PC-3 (cell line): ENCODE results near the gene PKNOX2. TPM values are rescaled to one million over a fixed set of nuclear protein-coding genes. Genes with fewer than 3 reads are reported as not detected.

Experiments
- ATAC-seq: fragments of 200-7000 bp; cut with Tn5 transposase; 2 replicates; pipeline ENCODE4 v1.9.1; 2020; ENCODE audit warnings: mild to moderate bottlenecking, moderate library complexity
- BruUV-seq: library from RNA; stranded (reverse); fragments of 400-500 nt; replicated peaks from 2 replicates; lab custom pipeline; 2021; lab: Mats Ljungman, UMichigan
- CTCF ChIA-PET: fragments of 300-600 bp; sonication (Branson Sonifier 250); formaldehyde crosslinking; loops from one replicate; lab custom pipeline; 2022; ENCODE audit warnings: antibody characterized with exemption; lab: Charles Lee
- POLR2A ChIA-PET: fragments of 300-600 bp; sonication (Branson Sonifier 250); formaldehyde crosslinking; loops from one replicate; lab custom pipeline; 2022; ENCODE audit warnings: antibody characterized with exemption; ENCODE audit not compliant: unreplicated experiment; lab: Charles Lee
- DNase-seq: peaks from one replicate; pipeline ENCODE4 v3.0.0-alpha.2; 2015
- H2AFZ ChIP-seq: fragments of 300-600 bp; sonication (generic); 2 replicates; pipeline ENCODE4 v1.6.0; 2016; ENCODE audit warnings: antibody characterized with exemption, low read length
- H3F3A ChIP-seq: fragments of 300-600 bp; sonication (generic); one replicate; pipeline ENCODE4 v1.6.0; 2017; ENCODE audit warnings: antibody characterized with exemption, low read length, control low read depth, mild to moderate bottlenecking; ENCODE audit not compliant: unreplicated experiment
- H3K27ac ChIP-seq: fragments of 300-600 bp; sonication (generic); 2 replicates; pipeline ENCODE4 v1.5.1; 2016; ENCODE audit warnings: mild to moderate bottlenecking, low read length
- H3K27me3 ChIP-seq: fragments of 300-600 bp; sonication (generic); 2 replicates; pipeline ENCODE4 v1.6.1; 2016; ENCODE audit warnings: low read length, mixed read lengths
- H3K36me3 ChIP-seq: fragments of 300-600 bp; sonication (generic); 2 replicates; pipeline ENCODE4 v1.6.1; 2016; ENCODE audit warnings: low read depth, mixed run types, low read length, mixed read lengths
- H3K4me1 ChIP-seq: fragments of 300-600 bp; sonication (generic); 2 replicates; pipeline ENCODE4 v1.5.1; 2016; ENCODE audit warnings: low read length; ENCODE audit not compliant: insufficient read depth
- H3K4me2 ChIP-seq: fragments of 300-600 bp; sonication (generic); 2 replicates; pipeline ENCODE4 v1.6.0; 2016; ENCODE audit warnings: low read length
- H3K4me3 ChIP-seq: fragments of 300-600 bp; sonication (generic); 2 replicates; pipeline ENCODE4 v1.5.1; 2016; ENCODE audit warnings: mild to moderate bottlenecking, low read length, mixed read lengths
- H3K79me2 ChIP-seq: fragments of 300-600 bp; sonication (generic); 2 replicates; pipeline ENCODE4 v1.6.1; 2017; ENCODE audit warnings: low read length, mixed read lengths
- H3K9ac ChIP-seq: fragments of 300-600 bp; sonication (generic); 2 replicates; pipeline ENCODE4 v1.6.0; 2016; ENCODE audit warnings: mild to moderate bottlenecking, low read length
- H3K9me2 ChIP-seq: fragments of 300-600 bp; sonication (generic); replicated peaks from 2 replicates; pipeline ENCODE4 v1.6.1; 2016; ENCODE audit warnings: mixed run types, low read length, mixed read lengths
- H3K9me3 ChIP-seq: fragments of 300-600 bp; sonication (generic); 2 replicates; pipeline ENCODE4 v1.6.1; 2016; ENCODE audit warnings: low read length, mixed read lengths
- H4K20me1 ChIP-seq: fragments of 300-600 bp; sonication (generic); 2 replicates; pipeline ENCODE4 v1.6.1; 2016; ENCODE audit warnings: low read length, mixed read lengths
- EZH2 ChIP-seq: fragments of 300-600 bp; sonication (generic); IDR thresholded peaks from one replicate; pipeline ENCODE4 v1.6.1; 2017; ENCODE audit warnings: antibody characterized with exemption, mild to moderate bottlenecking, low read length; ENCODE audit not compliant: unreplicated experiment
- EZH2phosphoT487 ChIP-seq: fragments of 300-600 bp; sonication (generic); IDR thresholded peaks from 2 replicates; pipeline ENCODE4 v1.6.1; 2018; ENCODE audit warnings: mild to moderate bottlenecking, antibody characterized with exemption, low read length, borderline replicate concordance
- intact Hi-C: fragments of 100-400 bp; cut with micrococcal nuclease; formaldehyde crosslinking; loops from 2 replicates; pipeline ENCODE4 v1.9.0; 2023
- total RNA-seq: library from RNA; depleted of rRNA; stranded (reverse); fragments of >200 nt; gene quantifications from 2 replicates; pipeline ENCODE4 v1.2.3, GENCODE V29; 2014
- TF ChIP-seq, protein P1 (sequence below): fragments of 300-600 bp; sonication (generic); conservative IDR thresholded peaks from 2 replicates; pipeline ENCODE4 v1.5.1; 2017; ENCODE audit warnings: antibody characterized with exemption, low read depth, mild to moderate bottlenecking, low read length

PKNOX2 gene
- total RNA-seq, 1 experiment from 2014 or later, result not detected

DNA sequence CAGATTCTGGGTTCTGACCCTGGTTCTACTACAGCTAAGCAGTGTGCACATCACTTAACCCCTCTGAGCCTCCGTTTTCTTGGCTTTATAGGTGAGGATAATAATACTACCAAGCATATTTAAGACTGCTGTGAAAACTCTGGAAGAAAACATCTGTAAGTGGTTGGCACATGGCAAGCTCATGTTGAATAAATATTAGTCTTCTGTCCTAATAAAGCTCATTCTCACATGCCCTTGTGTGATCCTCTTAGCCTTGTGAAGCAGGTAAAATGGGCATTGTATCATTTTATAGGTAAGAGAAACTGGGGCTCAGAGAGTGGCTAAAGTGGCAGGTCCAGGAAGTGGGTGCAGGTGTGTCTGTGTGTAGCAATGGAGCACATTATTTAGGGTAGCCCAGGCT, 8.5 kb downstream of the PKNOX2 start:
- intact Hi-C loops, result no loop called here
- CTCF ChIA-PET, result no interaction called here

DNA sequence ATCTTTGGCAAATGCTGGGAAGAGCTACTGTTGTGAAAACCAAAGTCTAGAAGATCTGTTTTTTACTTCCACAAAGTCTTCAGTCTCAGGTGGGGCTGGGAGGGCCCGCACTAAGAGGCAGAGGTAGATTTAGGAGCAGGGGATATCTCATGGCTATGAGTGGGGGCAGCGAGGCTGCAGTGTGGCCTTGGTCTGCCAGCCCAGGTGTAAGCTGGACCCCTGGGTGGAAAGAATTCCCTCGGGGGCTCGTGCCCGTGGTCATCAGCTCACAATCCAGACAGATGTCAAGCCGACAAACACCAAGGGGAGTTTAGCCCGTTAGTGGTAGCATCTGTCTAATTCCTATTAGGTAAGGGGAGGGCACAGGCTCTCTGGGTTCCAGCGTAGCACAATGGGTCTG, 9.0 kb downstream of the PKNOX2 start:
- no peak overlapping the region for H3K4me3 ChIP-seq
- H3K79me2 ChIP-seq, result no peaks in the 10 kb centered on the region
- H2AFZ ChIP-seq, result no peak overlapping the region
- peaks cover 66% of the 10 kb centered on the region for H3K27me3 ChIP-seq
- no peaks in the 10 kb centered on the region for H3K36me3 ChIP-seq
- H3K27ac ChIP-seq, result no peak overlapping the region
- ChIA-PET POLR2A (no interaction called here), CTCF (no interaction called here)
- H3K9me2 ChIP-seq, result no peaks in the 10 kb centered on the region
- BruUV-seq, result no TSS peak
- H3K4me1 ChIP-seq, result no peaks in the 10 kb centered on the region
- H3K9ac ChIP-seq, result no peak overlapping the region
- intact Hi-C loops, result no loop called here
- no peaks in the 10 kb centered on the region for H3F3A ChIP-seq
- DNase-seq (no peak), ATAC-seq (no peak)
- H3K9me3 ChIP-seq, result no peaks in the 10 kb centered on the region
- TF ChIP-seq EZH2phosphoT487 (no peak), EZH2 (no peak)
- TF ChIP-seq, protein P1, sequence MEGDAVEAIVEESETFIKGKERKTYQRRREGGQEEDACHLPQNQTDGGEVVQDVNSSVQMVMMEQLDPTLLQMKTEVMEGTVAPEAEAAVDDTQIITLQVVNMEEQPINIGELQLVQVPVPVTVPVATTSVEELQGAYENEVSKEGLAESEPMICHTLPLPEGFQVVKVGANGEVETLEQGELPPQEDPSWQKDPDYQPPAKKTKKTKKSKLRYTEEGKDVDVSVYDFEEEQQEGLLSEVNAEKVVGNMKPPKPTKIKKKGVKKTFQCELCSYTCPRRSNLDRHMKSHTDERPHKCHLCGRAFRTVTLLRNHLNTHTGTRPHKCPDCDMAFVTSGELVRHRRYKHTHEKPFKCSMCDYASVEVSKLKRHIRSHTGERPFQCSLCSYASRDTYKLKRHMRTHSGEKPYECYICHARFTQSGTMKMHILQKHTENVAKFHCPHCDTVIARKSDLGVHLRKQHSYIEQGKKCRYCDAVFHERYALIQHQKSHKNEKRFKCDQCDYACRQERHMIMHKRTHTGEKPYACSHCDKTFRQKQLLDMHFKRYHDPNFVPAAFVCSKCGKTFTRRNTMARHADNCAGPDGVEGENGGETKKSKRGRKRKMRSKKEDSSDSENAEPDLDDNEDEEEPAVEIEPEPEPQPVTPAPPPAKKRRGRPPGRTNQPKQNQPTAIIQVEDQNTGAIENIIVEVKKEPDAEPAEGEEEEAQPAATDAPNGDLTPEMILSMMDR, result no peak
- H4K20me1 ChIP-seq, result no peaks in the 10 kb centered on the region
- H3K4me2 ChIP-seq, result no peak overlapping the region

More for the DNA sequence above, 8.5 kb downstream of the PKNOX2 start:
- H3K27me3 ChIP-seq, result peaks cover 66% of the 10 kb centered on the region
- no peak overlapping the region for H3K9ac ChIP-seq
- H3K9me2 ChIP-seq, result no peaks in the 10 kb centered on the region
- no peak overlapping the region for H3K4me3 ChIP-seq
- H3F3A ChIP-seq, result no peaks in the 10 kb centered on the region
- H3K36me3 ChIP-seq, result no peaks in the 10 kb centered on the region
- H3K9me3 ChIP-seq, result no peaks in the 10 kb centered on the region
- no peak overlapping the region for H3K4me2 ChIP-seq
- no peaks in the 10 kb centered on the region for H4K20me1 ChIP-seq
- no TSS peak for BruUV-seq
- no peak overlapping the region for H2AFZ ChIP-seq
- H3K79me2 ChIP-seq, result no peaks in the 10 kb centered on the region
- H3K27ac ChIP-seq, result no peak overlapping the region
- DNase-seq, result no peak
- H3K4me1 ChIP-seq, result no peaks in the 10 kb centered on the region
- POLR2A ChIA-PET, result no interaction called here
- TF ChIP-seq EZH2 (no peak), EZH2phosphoT487 (no peak)
- TF ChIP-seq, protein P1, result no peak
- no peak for ATAC-seq

DNA sequence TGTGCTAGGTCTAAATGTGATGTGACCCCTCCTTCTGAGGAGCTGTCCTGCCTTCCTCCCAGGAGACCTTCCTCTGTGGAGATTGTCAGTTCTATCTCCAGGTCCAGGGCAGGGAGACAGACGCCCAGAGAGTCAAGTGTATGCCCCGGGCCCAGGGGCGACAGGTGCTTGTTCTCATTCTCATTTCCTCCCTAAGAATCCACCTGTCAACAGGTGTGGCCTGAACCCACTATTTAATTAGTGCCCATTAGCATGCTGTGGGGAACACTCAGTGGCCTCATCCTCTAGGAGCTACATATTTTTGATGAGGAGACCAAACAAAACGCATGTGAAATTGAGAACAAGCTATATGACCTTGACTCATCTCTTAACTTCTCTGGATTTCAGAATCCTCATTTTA, 9.5 kb downstream of the PKNOX2 start:
- Histone ChIP-seq H3K9me2 (no peaks in the 10 kb centered on the region), H3K9me3 (no peaks in the 10 kb centered on the region), H2AFZ (no peak overlapping the region), H3K36me3 (no peaks in the 10 kb centered on the region), H3K4me3 (no peak overlapping the region), H3K4me2 (no peak overlapping the region), H4K20me1 (no peaks in the 10 kb centered on the region), H3K79me2 (no peaks in the 10 kb centered on the region), H3F3A (no peaks in the 10 kb centered on the region), H3K27ac (no peak overlapping the region), H3K9ac (no peak overlapping the region), H3K4me1 (no peaks in the 10 kb centered on the region), H3K27me3 (peaks cover 71% of the 10 kb centered on the region)
- ChIA-PET CTCF (no interaction called here), POLR2A (no interaction called here)
- DNase-seq (no peak), ATAC-seq (no peak)
- BruUV-seq, result no TSS peak
- TF ChIP-seq, protein P1, result no peak
- TF ChIP-seq EZH2phosphoT487, result no peak
- intact Hi-C loops, result no loop called here
